Measurements from ENCODE around the gene MCTP1.

Gene MCTP1

GRCh38 chr5:95087816-95088317 is 197.0 kb downstream of the MCTP1 start:
- no peaks in the 10 kb centered on the region for H3K79me2 ChIP-seq (ENCODE audit: control insufficient read depth, low read length)
- no peaks in the 10 kb centered on the region for H3K9me2 ChIP-seq (replicated peaks; ENCODE audit: control insufficient read depth, low read length)
- no peaks in the 10 kb centered on the region for H3F3A ChIP-seq (ENCODE audit: control insufficient read depth, insufficient read depth)
- H3K27ac ChIP-seq (ENCODE audit: low read depth, low read length), result no peak overlapping the region
- no peaks in the 10 kb centered on the region for H3K9me3 ChIP-seq (ENCODE audit: control insufficient read depth, insufficient read depth, low read length)
- H3K4me3 ChIP-seq (ENCODE audit: low read length), result no peak overlapping the region
- H4K20me1 ChIP-seq (ENCODE audit: control insufficient read depth, insufficient read depth, low read depth, low read length), result no peaks in the 10 kb centered on the region
- no peaks in the 10 kb centered on the region for H3K36me3 ChIP-seq (ENCODE audit: control insufficient read depth, low read length)
- H3K4me1 ChIP-seq (ENCODE audit: control insufficient read depth, low read length), result no peaks in the 10 kb centered on the region
- no peak overlapping the region for H3K4me2 ChIP-seq (ENCODE audit: low read length)
- no peak for TF ChIP-seq EZH2phosphoT487 (IDR thresholded peaks at IDR 0.05; ENCODE audit: borderline replicate concordance, low read length)
- H3K27me3 ChIP-seq (ENCODE audit: control insufficient read depth, low read length), result no peaks in the 10 kb centered on the region

DNA sequence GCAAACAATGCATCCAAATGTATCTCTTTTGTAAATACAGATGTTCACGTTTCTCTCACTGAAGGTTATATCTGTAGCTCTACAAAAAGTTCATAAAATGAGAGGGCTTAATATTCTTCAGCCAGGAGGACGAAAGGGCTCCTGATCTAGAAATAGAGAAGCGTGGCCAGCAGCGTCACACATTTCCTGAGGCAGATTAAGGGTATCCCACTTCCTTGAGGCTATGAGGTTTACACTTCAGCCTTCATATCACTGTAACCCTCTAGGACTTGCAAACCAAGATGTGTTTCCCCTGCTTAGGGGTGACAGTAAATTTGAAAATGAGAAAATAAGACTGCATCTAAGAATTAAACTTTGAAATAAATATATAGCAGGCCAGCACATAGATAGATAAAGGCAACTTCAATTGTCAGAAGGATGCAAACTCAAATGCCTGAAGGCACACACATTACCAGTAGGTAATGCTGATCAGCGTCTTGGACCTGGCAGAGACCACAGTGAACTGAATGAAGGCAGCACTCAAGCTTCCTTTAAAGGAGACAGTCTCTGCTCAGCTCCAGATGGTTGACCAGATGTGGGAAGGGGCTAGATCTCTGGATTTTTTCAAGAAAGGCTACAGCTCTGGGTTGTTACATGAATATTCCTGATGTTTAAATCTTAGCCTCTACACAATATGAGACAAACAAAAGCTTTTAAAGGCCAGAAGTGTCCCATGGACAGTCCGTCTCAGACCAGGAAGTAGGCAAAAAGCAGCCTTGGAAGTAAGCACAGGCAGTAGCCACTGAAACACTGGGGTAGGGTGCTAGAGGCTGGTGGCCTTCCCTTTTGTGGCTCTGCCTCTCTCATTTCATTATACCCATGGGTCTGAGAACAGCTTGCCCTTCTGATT is 197.7 kb downstream of the MCTP1 start:
- H3K4me2 ChIP-seq (ENCODE audit: low read length), result no peak overlapping the region

GRCh38 chr5:95084757-95085156 is 200.1 kb downstream of the MCTP1 start:
- TF ChIP-seq EZH2phosphoT487 (IDR thresholded peaks at IDR 0.05; ENCODE audit: borderline replicate concordance, low read length), result no peak
- TF ChIP-seq, protein P1, sequence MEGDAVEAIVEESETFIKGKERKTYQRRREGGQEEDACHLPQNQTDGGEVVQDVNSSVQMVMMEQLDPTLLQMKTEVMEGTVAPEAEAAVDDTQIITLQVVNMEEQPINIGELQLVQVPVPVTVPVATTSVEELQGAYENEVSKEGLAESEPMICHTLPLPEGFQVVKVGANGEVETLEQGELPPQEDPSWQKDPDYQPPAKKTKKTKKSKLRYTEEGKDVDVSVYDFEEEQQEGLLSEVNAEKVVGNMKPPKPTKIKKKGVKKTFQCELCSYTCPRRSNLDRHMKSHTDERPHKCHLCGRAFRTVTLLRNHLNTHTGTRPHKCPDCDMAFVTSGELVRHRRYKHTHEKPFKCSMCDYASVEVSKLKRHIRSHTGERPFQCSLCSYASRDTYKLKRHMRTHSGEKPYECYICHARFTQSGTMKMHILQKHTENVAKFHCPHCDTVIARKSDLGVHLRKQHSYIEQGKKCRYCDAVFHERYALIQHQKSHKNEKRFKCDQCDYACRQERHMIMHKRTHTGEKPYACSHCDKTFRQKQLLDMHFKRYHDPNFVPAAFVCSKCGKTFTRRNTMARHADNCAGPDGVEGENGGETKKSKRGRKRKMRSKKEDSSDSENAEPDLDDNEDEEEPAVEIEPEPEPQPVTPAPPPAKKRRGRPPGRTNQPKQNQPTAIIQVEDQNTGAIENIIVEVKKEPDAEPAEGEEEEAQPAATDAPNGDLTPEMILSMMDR (IDR thresholded peaks at IDR 0.05; ENCODE audit: low read depth, low read length, poor library complexity, severe bottlenecking), result no peak
- no peak overlapping the region for H3K27ac ChIP-seq (ENCODE audit: low read depth, low read length)

More for the DNA sequence above, 197.7 kb downstream of the MCTP1 start:
- H4K20me1 ChIP-seq (ENCODE audit: control insufficient read depth, insufficient read depth, low read depth, low read length), result no peaks in the 10 kb centered on the region
- no peaks in the 10 kb centered on the region for H3K4me1 ChIP-seq (ENCODE audit: control insufficient read depth, low read length)
- no peaks in the 10 kb centered on the region for H3K27me3 ChIP-seq (ENCODE audit: control insufficient read depth, low read length)
- no peaks in the 10 kb centered on the region for H3K79me2 ChIP-seq (ENCODE audit: control insufficient read depth, low read length)
- no peaks in the 10 kb centered on the region for H3K9me2 ChIP-seq (replicated peaks; ENCODE audit: control insufficient read depth, low read length)
- H3K4me3 ChIP-seq (ENCODE audit: low read length), result no peak overlapping the region
- H3K27ac ChIP-seq (ENCODE audit: low read depth, low read length), result no peak overlapping the region
- no peaks in the 10 kb centered on the region for H3F3A ChIP-seq (ENCODE audit: control insufficient read depth, insufficient read depth)
- H3K9me3 ChIP-seq (ENCODE audit: control insufficient read depth, insufficient read depth, low read length), result no peaks in the 10 kb centered on the region
- TF ChIP-seq EZH2phosphoT487 (IDR thresholded peaks at IDR 0.05; ENCODE audit: borderline replicate concordance, low read length), result no peak
- TF ChIP-seq, protein P1 (IDR thresholded peaks at IDR 0.05; ENCODE audit: low read depth, low read length, poor library complexity, severe bottlenecking), result no peak
- no peaks in the 10 kb centered on the region for H3K36me3 ChIP-seq (ENCODE audit: control insufficient read depth, low read length)

DNA sequence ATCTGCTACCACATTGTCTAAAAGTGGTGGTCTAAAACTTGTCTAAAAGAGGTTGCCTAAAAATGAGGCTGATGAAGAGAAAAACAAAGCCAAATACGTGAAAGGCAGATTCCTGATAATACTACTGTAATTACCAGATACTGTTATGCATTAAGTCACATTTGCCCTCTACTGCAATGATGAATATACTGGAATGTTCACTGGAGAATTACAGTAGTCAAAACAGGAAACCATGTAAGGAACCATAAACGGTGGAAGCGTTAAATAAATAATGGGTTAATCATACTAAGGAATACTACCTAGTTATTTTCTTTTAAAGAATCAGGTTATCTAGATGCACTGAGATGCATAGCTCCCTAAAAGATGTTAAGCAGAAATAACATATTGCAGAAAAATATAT is 201.3 kb downstream of the MCTP1 start:
- no peak overlapping the region for H3K4me2 ChIP-seq (ENCODE audit: low read length)
- no peaks in the 10 kb centered on the region for H3F3A ChIP-seq (ENCODE audit: control insufficient read depth, insufficient read depth)
- no peak overlapping the region for H3K4me3 ChIP-seq (ENCODE audit: low read length)
- H3K27ac ChIP-seq (ENCODE audit: low read depth, low read length), result no peak overlapping the region
- H3K36me3 ChIP-seq (ENCODE audit: control insufficient read depth, low read length), result no peaks in the 10 kb centered on the region
- no peaks in the 10 kb centered on the region for H4K20me1 ChIP-seq (ENCODE audit: control insufficient read depth, insufficient read depth, low read depth, low read length)
- H3K79me2 ChIP-seq (ENCODE audit: control insufficient read depth, low read length), result no peaks in the 10 kb centered on the region
- no peaks in the 10 kb centered on the region for H3K4me1 ChIP-seq (ENCODE audit: control insufficient read depth, low read length)
- TF ChIP-seq, protein P1 (IDR thresholded peaks at IDR 0.05; ENCODE audit: low read depth, low read length, poor library complexity, severe bottlenecking), result no peak
- no peak for TF ChIP-seq EZH2phosphoT487 (IDR thresholded peaks at IDR 0.05; ENCODE audit: borderline replicate concordance, low read length)
- no peaks in the 10 kb centered on the region for H3K9me2 ChIP-seq (replicated peaks; ENCODE audit: control insufficient read depth, low read length)
- peaks cover 16% of the 10 kb centered on the region for H3K27me3 ChIP-seq (ENCODE audit: control insufficient read depth, low read length)
- no peaks in the 10 kb centered on the region for H3K9me3 ChIP-seq (ENCODE audit: control insufficient read depth, insufficient read depth, low read length)

More at GRCh38 chr5:95084757-95085156, 200.1 kb downstream of the MCTP1 start:
- Histone ChIP-seq H4K20me1 (ENCODE audit: control insufficient read depth, insufficient read depth, low read depth, low read length) (no peaks in the 10 kb centered on the region), H3K4me2 (ENCODE audit: low read length) (no peak overlapping the region), H3K4me3 (ENCODE audit: low read length) (no peak overlapping the region), H3K9me3 (ENCODE audit: control insufficient read depth, insufficient read depth, low read length) (no peaks in the 10 kb centered on the region), H3K4me1 (ENCODE audit: control insufficient read depth, low read length) (no peaks in the 10 kb centered on the region), H3K79me2 (ENCODE audit: control insufficient read depth, low read length) (no peaks in the 10 kb centered on the region), H3K36me3 (ENCODE audit: control insufficient read depth, low read length) (no peaks in the 10 kb centered on the region), H3F3A (ENCODE audit: control insufficient read depth, insufficient read depth) (no peaks in the 10 kb centered on the region), H3K9me2 (replicated peaks; ENCODE audit: control insufficient read depth, low read length) (no peaks in the 10 kb centered on the region), H3K27me3 (ENCODE audit: control insufficient read depth, low read length) (peaks cover 14% of the 10 kb centered on the region)
